ENCODE measurements around the gene ARHGAP22.

- TF ChIP-seq, protein P1, sequence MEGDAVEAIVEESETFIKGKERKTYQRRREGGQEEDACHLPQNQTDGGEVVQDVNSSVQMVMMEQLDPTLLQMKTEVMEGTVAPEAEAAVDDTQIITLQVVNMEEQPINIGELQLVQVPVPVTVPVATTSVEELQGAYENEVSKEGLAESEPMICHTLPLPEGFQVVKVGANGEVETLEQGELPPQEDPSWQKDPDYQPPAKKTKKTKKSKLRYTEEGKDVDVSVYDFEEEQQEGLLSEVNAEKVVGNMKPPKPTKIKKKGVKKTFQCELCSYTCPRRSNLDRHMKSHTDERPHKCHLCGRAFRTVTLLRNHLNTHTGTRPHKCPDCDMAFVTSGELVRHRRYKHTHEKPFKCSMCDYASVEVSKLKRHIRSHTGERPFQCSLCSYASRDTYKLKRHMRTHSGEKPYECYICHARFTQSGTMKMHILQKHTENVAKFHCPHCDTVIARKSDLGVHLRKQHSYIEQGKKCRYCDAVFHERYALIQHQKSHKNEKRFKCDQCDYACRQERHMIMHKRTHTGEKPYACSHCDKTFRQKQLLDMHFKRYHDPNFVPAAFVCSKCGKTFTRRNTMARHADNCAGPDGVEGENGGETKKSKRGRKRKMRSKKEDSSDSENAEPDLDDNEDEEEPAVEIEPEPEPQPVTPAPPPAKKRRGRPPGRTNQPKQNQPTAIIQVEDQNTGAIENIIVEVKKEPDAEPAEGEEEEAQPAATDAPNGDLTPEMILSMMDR (IDR thresholded peaks at IDR 0.05; ENCODE audit: insufficient read depth, low read depth, low read length), result no peak
- no peak for TF ChIP-seq EZH2 (IDR thresholded peaks at IDR 0.05; ENCODE audit: insufficient read depth, low read length)
These were observed 46.4 kb upstream of the ARHGAP22 start for GRCh38 chr10:48651293-48651692.

All from astrocyte (in vitro differentiated cells and primary cell).